ENCODE results near the gene CPA4. TPM values are rescaled to one million over a fixed set of nuclear protein-coding genes. Genes with fewer than 3 reads are reported as not detected.
A peak's percentile ranks its signal among the peaks of the same experiment; 100 is the strongest.

CPA4 gene
- total RNA-seq, 4 donors from 2014 or later, result 44.4 to 107 (median 66.1) TPM

DNA sequence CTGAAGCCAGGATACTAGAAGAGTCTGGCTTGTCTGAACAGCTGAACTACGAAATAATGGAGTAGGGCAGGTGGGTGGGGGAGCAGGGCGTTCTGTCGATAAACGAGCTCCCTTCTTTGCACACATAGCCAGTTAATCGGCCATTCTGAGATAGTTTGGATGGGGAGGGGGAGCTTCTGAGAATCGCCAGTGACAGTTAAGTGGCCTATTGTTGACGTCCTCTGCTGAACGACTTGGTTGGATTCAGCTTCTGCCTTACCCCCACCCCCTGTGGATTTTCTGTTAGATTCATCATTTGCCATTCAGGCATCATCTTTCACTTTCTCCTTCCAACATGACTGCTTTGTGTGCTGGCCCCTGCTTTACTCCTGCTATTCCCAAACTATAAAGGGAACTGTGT, 52.2 kb downstream of the CPA4 start:
- 52 to 71% methylated on average over 8 of the region's 8 CpGs for WGBS, 2 donors
- peak in 1 of 2 donors; percentile 7 for DNase-seq (ENCODE audit: low spot score in 2 of 2)
- TF ChIP-seq, protein P1, sequence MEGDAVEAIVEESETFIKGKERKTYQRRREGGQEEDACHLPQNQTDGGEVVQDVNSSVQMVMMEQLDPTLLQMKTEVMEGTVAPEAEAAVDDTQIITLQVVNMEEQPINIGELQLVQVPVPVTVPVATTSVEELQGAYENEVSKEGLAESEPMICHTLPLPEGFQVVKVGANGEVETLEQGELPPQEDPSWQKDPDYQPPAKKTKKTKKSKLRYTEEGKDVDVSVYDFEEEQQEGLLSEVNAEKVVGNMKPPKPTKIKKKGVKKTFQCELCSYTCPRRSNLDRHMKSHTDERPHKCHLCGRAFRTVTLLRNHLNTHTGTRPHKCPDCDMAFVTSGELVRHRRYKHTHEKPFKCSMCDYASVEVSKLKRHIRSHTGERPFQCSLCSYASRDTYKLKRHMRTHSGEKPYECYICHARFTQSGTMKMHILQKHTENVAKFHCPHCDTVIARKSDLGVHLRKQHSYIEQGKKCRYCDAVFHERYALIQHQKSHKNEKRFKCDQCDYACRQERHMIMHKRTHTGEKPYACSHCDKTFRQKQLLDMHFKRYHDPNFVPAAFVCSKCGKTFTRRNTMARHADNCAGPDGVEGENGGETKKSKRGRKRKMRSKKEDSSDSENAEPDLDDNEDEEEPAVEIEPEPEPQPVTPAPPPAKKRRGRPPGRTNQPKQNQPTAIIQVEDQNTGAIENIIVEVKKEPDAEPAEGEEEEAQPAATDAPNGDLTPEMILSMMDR (IDR thresholded peaks at IDR 0.05), result no peak
- no peak for TF ChIP-seq POLR2A (IDR thresholded peaks at IDR 0.05)
- no peak overlapping the region for H3K4me3 ChIP-seq (ENCODE audit: low read depth, poor library complexity, severe bottlenecking)
- intact Hi-C loops (cut with DNase I; ENCODE audit: low total_unique reads), result no loop called here

DNA sequence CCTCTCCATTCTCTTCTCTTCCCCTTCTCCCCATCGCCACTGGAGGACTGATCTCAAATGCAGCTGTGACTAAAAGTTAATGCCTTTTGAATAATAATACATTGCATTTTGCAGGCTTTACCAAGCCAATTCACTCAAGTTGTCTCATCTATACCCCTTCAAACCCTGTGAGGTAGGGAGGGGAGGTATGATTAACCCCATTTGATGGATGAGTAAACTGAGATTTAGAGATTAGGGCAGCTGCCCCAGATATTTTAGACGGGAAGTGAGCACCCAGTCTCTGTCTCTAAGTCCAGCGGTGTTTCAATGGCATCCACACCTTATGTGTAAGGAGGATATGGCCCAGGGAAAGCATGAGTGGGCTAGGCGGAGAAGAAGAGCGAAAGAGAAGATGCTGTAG, 52.8 kb downstream of the CPA4 start:
- WGBS, 2 donors, result 69 to 78% methylated on average over 4 to 5 of the region's 5 CpGs
- H3K4me3 ChIP-seq (ENCODE audit: low read depth, poor library complexity, severe bottlenecking), result no peak overlapping the region
- DNase-seq (ENCODE audit: low spot score in 2 of 2), result no peak
- TF ChIP-seq, protein P1 (IDR thresholded peaks at IDR 0.05), result no peak
- no peak for TF ChIP-seq POLR2A (IDR thresholded peaks at IDR 0.05)
- intact Hi-C loops (cut with DNase I; ENCODE audit: low total_unique reads), result no loop called here

DNA sequence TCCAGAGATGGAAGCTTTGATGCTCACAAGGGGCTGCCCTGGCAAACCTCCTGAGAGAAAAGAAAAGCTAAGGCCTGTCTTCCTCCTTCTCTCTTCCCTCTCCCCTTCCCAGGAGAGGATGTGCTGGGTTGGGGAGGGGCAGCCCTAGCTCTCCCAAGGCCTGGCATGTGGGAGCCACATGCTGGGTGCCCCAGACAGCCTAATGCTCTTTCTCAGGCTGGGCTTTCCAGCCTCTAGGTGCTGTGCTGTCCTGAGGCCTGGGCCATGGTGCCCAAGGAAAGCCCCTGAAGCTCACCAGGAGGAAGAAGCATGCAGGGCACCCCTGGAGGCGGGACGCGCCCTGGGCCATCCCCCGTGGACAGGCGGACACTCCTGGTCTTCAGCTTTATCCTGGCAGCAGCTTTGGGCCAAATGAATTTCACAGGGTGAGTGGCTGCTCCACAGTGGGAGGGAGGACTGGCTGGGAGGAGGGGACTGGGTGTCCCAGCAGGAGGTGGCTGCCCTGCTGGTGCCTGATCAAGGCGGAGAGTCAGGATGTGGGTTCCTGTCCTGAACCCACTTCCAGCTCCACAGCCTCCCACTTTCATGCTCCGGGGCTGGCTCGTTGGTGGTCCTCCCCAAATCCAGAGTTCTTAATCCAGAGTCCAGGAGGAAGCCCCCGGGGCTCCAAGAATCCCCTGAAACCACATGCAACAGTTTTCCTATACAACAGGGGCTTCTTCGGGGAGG, 53.4 kb downstream of the CPA4 start:
- intact Hi-C loops (cut with DNase I; ENCODE audit: low total_unique reads), result no loop called here
- H3K4me3 ChIP-seq (ENCODE audit: low read depth, poor library complexity, severe bottlenecking), result no peak overlapping the region
- WGBS, 2 donors, result 85 to 89% methylated on average over 7 of the region's 10 CpGs
- TF ChIP-seq, protein P1 (IDR thresholded peaks at IDR 0.05), result no peak
- no peak for TF ChIP-seq POLR2A (IDR thresholded peaks at IDR 0.05)
- DNase-seq (ENCODE audit: low spot score in 2 of 2), result peak in 1 of 2 donors; percentile 73

DNA sequence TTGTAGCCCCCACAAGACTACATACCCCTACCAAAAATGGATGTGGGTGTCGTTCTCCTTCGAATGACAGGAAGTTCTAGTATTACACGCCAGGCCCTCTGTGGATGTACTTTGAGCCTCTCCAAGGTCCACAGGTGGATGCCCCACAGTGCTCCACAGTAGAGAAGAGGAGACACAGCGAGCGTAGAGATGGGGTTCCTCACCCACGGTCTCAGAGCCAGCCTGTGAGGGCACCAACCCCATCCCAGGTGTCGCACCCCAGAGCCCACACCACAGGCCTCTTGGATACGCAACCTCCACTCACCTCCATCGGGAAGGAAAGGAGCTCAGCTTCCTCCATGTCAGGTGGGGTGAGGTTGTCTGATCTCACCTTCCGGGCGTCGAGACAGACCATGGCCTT, 54.0 kb downstream of the CPA4 start:
- H3K4me3 ChIP-seq (ENCODE audit: low read depth, poor library complexity, severe bottlenecking), result no peak overlapping the region
- intact Hi-C loops (cut with DNase I; ENCODE audit: low total_unique reads), result no loop called here
- TF ChIP-seq POLR2A (IDR thresholded peaks at IDR 0.05), result no peak
- TF ChIP-seq, protein P1 (IDR thresholded peaks at IDR 0.05), result no peak
- WGBS, 2 donors, result 88 to 89% methylated on average over 9 to 12 of the region's 12 CpGs
- peak in 1 of 2 donors; percentile 78 for DNase-seq (ENCODE audit: low spot score in 2 of 2)

DNA sequence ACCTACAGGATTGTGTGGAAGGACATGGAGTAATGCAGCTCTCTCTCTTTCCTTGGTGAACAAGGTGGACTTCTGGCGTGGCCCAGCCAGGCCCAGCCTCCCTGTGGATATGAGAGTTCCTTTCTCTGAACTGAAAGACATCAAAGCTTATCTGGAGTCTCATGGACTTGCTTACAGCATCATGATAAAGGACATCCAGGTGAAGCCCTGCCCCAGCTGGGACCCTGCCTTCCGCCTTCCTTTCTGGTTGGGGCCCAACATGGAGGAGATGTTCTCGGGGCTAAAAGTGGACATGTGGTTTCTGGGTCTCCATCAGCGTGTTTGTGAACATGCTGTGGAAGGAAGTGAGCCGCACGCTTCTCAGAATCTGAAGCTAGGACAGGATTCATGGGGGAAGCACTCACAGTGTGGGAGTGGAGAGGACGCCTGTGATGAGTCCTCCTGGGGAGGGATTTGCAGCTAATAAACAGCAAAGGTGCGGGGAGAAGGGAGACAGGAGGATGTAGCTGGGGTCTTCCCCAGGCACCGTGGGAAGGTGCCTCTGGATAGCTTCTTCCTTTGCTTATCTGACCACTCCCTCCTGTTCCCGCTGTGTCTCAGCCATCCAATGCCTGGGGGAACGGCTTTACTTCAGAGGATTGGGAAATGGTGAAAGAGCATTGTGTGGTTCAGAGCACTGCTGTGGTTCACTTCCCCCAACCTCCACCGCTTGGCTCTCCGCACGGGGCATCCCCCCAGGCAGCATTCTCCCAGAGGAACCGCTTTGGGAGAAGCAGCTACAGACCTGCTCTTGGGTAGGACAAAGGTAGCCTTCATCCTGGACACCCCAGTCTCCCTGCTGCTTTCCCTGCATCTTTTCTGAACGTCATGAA, 57.2 kb downstream of the CPA4 start:
- intact Hi-C loops (cut with DNase I; ENCODE audit: low total_unique reads), result no loop called here
- WGBS, 2 donors, result 64 to 72% methylated on average over 16 of the region's 16 CpGs
- peak in 1 of 2 donors; percentile 82 for DNase-seq (ENCODE audit: low spot score in 2 of 2)
- no peak for TF ChIP-seq POLR2A (IDR thresholded peaks at IDR 0.05)
- TF ChIP-seq, protein P1 (IDR thresholded peaks at IDR 0.05), result no peak
- H3K4me3 ChIP-seq (ENCODE audit: low read depth, poor library complexity, severe bottlenecking), result no peak overlapping the region

All from lower leg skin (tissue), 4 donors.